Measurements from ENCODE around the gene ZCCHC18. TPM values are rescaled to one million over a fixed set of nuclear protein-coding genes. Genes with fewer than 3 reads are reported as not detected.

ZCCHC18 gene
- total RNA-seq, 1 experiment from 2014 or later = not detected

DNA sequence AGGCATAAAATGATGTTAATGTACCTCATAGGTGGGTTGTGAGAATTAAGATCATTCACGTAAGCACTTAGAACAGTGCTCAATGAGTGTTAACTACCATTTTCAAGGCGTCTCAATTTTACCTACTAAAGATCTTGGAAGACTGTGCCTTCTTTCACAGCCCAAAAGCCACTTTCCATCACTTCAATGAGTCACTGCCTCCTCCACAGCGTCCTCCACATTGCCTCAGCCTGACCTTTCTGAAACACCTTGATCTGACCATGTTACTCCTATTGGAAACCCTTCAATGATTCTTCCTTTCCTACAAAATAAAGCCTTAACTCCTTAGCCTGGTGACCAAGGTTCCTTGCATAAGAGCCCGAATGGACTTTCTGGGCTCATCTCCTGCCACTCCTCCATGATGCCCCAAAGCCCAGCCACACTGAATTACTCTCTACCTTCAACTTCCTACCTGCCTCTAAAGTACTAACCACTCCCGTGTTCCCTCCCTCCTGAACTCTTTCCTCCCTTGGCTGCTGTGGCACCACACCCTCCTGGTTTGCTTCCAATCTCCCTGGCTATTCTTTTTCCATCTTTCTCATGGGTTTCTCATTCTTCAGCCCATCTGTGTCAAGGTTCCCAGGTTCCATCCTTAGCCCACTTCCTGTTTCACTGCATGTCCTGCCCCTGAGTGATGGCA, 22.4 kb downstream of the ZCCHC18 start:
- POLR2A ChIA-PET = no interaction called here
- intact Hi-C loops (cut with micrococcal nuclease) = no loop called here
- H3K4me3 Mint-ChIP-seq (ENCODE audit: unreplicated experiment) = no peak overlapping the region
- no peaks in the 10 kb centered on the region for H3K4me1 Mint-ChIP-seq (ENCODE audit: insufficient read depth, unreplicated experiment)
- TF ChIP-seq, protein P1, sequence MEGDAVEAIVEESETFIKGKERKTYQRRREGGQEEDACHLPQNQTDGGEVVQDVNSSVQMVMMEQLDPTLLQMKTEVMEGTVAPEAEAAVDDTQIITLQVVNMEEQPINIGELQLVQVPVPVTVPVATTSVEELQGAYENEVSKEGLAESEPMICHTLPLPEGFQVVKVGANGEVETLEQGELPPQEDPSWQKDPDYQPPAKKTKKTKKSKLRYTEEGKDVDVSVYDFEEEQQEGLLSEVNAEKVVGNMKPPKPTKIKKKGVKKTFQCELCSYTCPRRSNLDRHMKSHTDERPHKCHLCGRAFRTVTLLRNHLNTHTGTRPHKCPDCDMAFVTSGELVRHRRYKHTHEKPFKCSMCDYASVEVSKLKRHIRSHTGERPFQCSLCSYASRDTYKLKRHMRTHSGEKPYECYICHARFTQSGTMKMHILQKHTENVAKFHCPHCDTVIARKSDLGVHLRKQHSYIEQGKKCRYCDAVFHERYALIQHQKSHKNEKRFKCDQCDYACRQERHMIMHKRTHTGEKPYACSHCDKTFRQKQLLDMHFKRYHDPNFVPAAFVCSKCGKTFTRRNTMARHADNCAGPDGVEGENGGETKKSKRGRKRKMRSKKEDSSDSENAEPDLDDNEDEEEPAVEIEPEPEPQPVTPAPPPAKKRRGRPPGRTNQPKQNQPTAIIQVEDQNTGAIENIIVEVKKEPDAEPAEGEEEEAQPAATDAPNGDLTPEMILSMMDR (IDR thresholded peaks at IDR 0.05; ENCODE audit: unreplicated experiment) = no peak
- no peaks in the 10 kb centered on the region for H3K9me3 Mint-ChIP-seq (ENCODE audit: unreplicated experiment)
- BruUV-seq (replicated peaks) = no TSS peak
- H3K36me3 Mint-ChIP-seq (ENCODE audit: insufficient read depth, unreplicated experiment) = peaks cover 5% of the 10 kb centered on the region
- H3K27me3 Mint-ChIP-seq (ENCODE audit: insufficient read depth, unreplicated experiment) = peaks cover 49% of the 10 kb centered on the region
- H3K27ac Mint-ChIP-seq (ENCODE audit: low read depth, unreplicated experiment) = no peak overlapping the region
- no peak for DNase-seq (ENCODE audit: unreplicated experiment)
- CTCF ChIA-PET = interaction anchor here (2.9 kb wide), 1 partner anchor 10 kb away, joined by 18 read pairs; no protein-coding TSS in a partner anchor

DNA sequence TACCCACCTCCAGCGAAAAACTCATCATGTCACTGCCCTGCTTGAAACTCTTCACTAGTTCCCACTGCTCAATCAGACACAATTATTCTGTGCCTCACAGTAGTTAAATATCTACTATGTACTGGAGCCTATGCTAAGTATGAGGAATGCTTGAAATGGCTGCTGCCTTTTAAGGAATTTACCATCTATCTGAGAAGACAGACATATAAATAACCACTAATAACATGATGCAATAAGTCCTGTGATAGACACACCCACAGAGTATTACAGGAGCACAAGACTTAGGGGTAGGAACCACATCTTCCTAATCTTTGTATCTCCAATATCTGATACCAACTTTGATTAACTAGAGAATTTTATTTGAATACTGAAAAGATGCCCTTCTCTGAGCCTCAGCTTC, 23.4 kb downstream of the ZCCHC18 start:
- POLR2A ChIA-PET = no interaction called here
- BruUV-seq (replicated peaks) = no TSS peak
- H3K4me3 Mint-ChIP-seq (ENCODE audit: unreplicated experiment) = no peak overlapping the region
- H3K9me3 Mint-ChIP-seq (ENCODE audit: unreplicated experiment) = no peaks in the 10 kb centered on the region
- H3K4me1 Mint-ChIP-seq (ENCODE audit: insufficient read depth, unreplicated experiment) = no peaks in the 10 kb centered on the region
- H3K27ac Mint-ChIP-seq (ENCODE audit: low read depth, unreplicated experiment) = no peak overlapping the region
- CTCF ChIA-PET = interaction anchor here (0.5 to 3.9 kb wide), 14 partner anchors 11 to 294 kb away, joined by 3 to 31 read pairs (median 5); partner anchors contain the start of gene SLC25A53
- intact Hi-C loops (cut with micrococcal nuclease) = loop anchor here (1.0 kb wide), 2 partner anchors 37 to 290 kb away; no protein-coding TSS in a partner anchor
- H3K27me3 Mint-ChIP-seq (ENCODE audit: insufficient read depth, unreplicated experiment) = peaks cover 41% of the 10 kb centered on the region
- TF ChIP-seq, protein P1 (IDR thresholded peaks at IDR 0.05; ENCODE audit: unreplicated experiment) = no peak
- DNase-seq (ENCODE audit: unreplicated experiment) = no peak
- H3K36me3 Mint-ChIP-seq (ENCODE audit: insufficient read depth, unreplicated experiment) = peaks cover 5% of the 10 kb centered on the region

DNA sequence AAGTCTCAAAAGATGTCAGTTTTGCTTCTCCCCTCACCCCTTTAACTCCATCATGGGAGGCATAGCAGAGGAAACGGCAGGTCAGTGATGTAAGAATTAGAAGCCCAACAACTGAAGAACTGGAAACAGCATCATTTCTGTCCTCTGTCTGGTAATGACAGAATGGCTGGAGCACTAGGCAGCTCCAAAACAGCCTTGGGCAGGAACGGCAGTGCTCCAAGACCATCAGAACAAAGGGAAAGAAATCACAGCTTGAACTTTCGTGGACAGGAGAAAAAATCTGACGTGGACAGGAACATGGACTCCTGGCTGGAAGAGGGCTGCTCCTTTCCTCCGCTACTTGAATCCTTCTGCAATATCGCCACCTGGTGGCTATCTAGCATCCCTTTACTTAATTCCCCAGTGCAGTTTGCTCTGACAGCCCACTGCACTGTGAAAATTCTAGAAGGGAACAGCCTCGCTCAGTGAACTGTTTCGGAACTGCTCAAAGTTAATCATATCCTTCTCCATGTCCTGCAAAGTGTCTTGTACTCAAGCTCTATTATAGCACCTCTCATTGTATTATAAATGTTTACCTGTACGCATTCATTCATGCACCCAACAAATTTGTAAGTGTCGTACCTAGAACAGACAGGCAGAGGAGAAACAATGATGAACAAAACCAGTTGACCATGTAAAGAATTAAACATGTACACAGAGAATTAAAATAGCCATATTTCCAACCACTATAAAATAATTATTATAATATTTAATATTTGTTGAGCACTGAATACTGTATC, 24.1 kb downstream of the ZCCHC18 start:
- Mint-ChIP-seq H3K9me3 (ENCODE audit: unreplicated experiment) (no peaks in the 10 kb centered on the region), H3K4me3 (ENCODE audit: unreplicated experiment) (peak overlapping the region; percentile 67), H3K36me3 (ENCODE audit: insufficient read depth, unreplicated experiment) (peaks cover 5% of the 10 kb centered on the region), H3K4me1 (ENCODE audit: insufficient read depth, unreplicated experiment) (no peaks in the 10 kb centered on the region), H3K27ac (ENCODE audit: low read depth, unreplicated experiment) (no peak overlapping the region), H3K27me3 (ENCODE audit: insufficient read depth, unreplicated experiment) (peaks cover 34% of the 10 kb centered on the region)
- CTCF ChIA-PET = interaction anchor here (0.5 to 3.9 kb wide), 26 partner anchors 11 to 464 kb away, joined by 3 to 31 read pairs (median 4); partner anchors contain the start of genes RAB9B and SLC25A53
- TF ChIP-seq, protein P1 (IDR thresholded peaks at IDR 0.05; ENCODE audit: unreplicated experiment) = peak; percentile 60
- POLR2A ChIA-PET = no interaction called here
- BruUV-seq (replicated peaks) = no TSS peak
- peak; percentile 83 for DNase-seq (ENCODE audit: unreplicated experiment)
- intact Hi-C loops (cut with micrococcal nuclease) = loop anchor here (1.0 kb wide), 2 partner anchors 38 to 291 kb away; no protein-coding TSS in a partner anchor

- POLR2A ChIA-PET = no interaction called here
- TF ChIP-seq, protein P1 (IDR thresholded peaks at IDR 0.05; ENCODE audit: unreplicated experiment) = no peak
- Mint-ChIP-seq H3K9me3 (ENCODE audit: unreplicated experiment) (no peaks in the 10 kb centered on the region), H3K36me3 (ENCODE audit: insufficient read depth, unreplicated experiment) (no peaks in the 10 kb centered on the region), H3K27me3 (ENCODE audit: insufficient read depth, unreplicated experiment) (peaks cover 24% of the 10 kb centered on the region), H3K4me3 (ENCODE audit: unreplicated experiment) (no peak overlapping the region), H3K27ac (ENCODE audit: low read depth, unreplicated experiment) (no peak overlapping the region), H3K4me1 (ENCODE audit: insufficient read depth, unreplicated experiment) (no peaks in the 10 kb centered on the region)
- intact Hi-C loops (cut with micrococcal nuclease) = no loop called here
- CTCF ChIA-PET = interaction anchor here (0.6 to 3.9 kb wide), 13 partner anchors 11 to 574 kb away, joined by 3 to 31 read pairs (median 4); partner anchors contain the start of genes RAB9B and SLC25A53
- BruUV-seq (replicated peaks) = no TSS peak
- DNase-seq (ENCODE audit: unreplicated experiment) = no peak
These were observed 25.2 kb downstream of the ZCCHC18 start for GRCh38 chrX:104137496-104137895.

Measured in MCF 10A (cell line).